Mucosa of descending colon (tissue), 3 donors: ENCODE measurements around the gene HS6ST3. TPM values are rescaled to one million over a fixed set of nuclear protein-coding genes. Genes with fewer than 3 reads are reported as not detected.

Source experiments
- ATAC-seq: fragments of 200-7000 bp; cut with Tn5 transposase; one replicate; pipeline ENCODE4 v1.9.1; 2020; ENCODE audit warnings: mild to moderate bottlenecking, moderate library complexity
- DNase-seq, 3 donors: peaks; one replicate each; pipeline ENCODE4 v3.0.0-alpha.2; 2020
- H3K36me3 ChIP-seq: fragments of 200-600 bp; one replicate; pipeline ENCODE4 v1.8.0; 2021; ENCODE audit warnings: low read depth, mild to moderate bottlenecking
- H3K4me1 ChIP-seq: fragments of 200-600 bp; one replicate; pipeline ENCODE4 v1.8.0; 2021; ENCODE audit warnings: low read depth, mild to moderate bottlenecking
- H3K4me3 ChIP-seq: fragments of 200-600 bp; one replicate; pipeline ENCODE4 v1.8.0; 2021; ENCODE audit warnings: mild to moderate bottlenecking
- H3K9me3 ChIP-seq: fragments of 200-600 bp; one replicate; pipeline ENCODE4 v1.8.0; 2021; ENCODE audit warnings: mild to moderate bottlenecking
- CTCF ChIP-seq: fragments of 200-600 bp; IDR thresholded peaks from one replicate; pipeline ENCODE4 v1.8.0; 2022; ENCODE audit warnings: antibody characterized with exemption, mild to moderate bottlenecking
- intact Hi-C, 2 donors: fragments of 100-400 bp; cut with DNase I in 1 of 2; cut with micrococcal nuclease in 1 of 2; formaldehyde crosslinking; loops; one replicate each; pipeline versions ENCODE4 v1.11.0 to v1.11.1; 2022; cut with DNase I, micrococcal nuclease
- total RNA-seq, 3 donors: library from RNA; stranded (reverse); fragmentation: NEBNext Ultra II Directional in 2 of 3; extraction: Animal tissue kit (Norgen Biotek cat#: 25700) in 2 of 3; gene quantifications; one replicate each; pipeline versions ENCODE4 v1.2.1 to v1.2.4, GENCODE V29; 2021 to 2023
- donor health status: DM: no; HTN: no; CAD: no; lungs with moderate emphysema.
- donor health status: DM: no; HTN: no; CAD: no.
- donor health status: DM: no; HTN: yes; CAD: no.

HS6ST3 gene
- total RNA-seq, 3 donors from 2014 or later: 0.14 to 0.89 TPM; not detected in 1

GRCh38 chr13:96551546-96551945 lies 461.6 kb downstream of the HS6ST3 start:
- no peaks in the 10 kb centered on the region for H3K36me3 ChIP-seq
- no peak for TF ChIP-seq CTCF
- ATAC-seq (no peak), DNase-seq (no peak)
- intact Hi-C loops: no loop called here
- no peak overlapping the region for H3K4me3 ChIP-seq
- H3K4me1 ChIP-seq: no peaks in the 10 kb centered on the region
- H3K9me3 ChIP-seq: no peaks in the 10 kb centered on the region

- H3K4me3 ChIP-seq: no peak overlapping the region
- ATAC-seq (no peak), DNase-seq (no peak)
- no peaks in the 10 kb centered on the region for H3K4me1 ChIP-seq
- no peaks in the 10 kb centered on the region for H3K36me3 ChIP-seq
- no peaks in the 10 kb centered on the region for H3K9me3 ChIP-seq
- intact Hi-C loops: no loop called here
- TF ChIP-seq CTCF: no peak
These were observed 462.7 kb downstream of the HS6ST3 start for GRCh38 chr13:96552559-96552958.

GRCh38 chr13:96553796-96554195 lies 463.9 kb downstream of the HS6ST3 start:
- H3K4me3 ChIP-seq: no peak overlapping the region
- no peaks in the 10 kb centered on the region for H3K36me3 ChIP-seq
- no peak for DNase-seq
- H3K4me1 ChIP-seq: no peaks in the 10 kb centered on the region
- H3K9me3 ChIP-seq: no peaks in the 10 kb centered on the region
- intact Hi-C loops: no loop called here
- no peak for TF ChIP-seq CTCF
- no peak for ATAC-seq

GRCh38 chr13:96573563-96573962 lies 483.7 kb downstream of the HS6ST3 start:
- no peak for ATAC-seq
- DNase-seq: no peak
- H3K9me3 ChIP-seq: no peaks in the 10 kb centered on the region
- intact Hi-C loops: no loop called here
- TF ChIP-seq CTCF: no peak
- no peaks in the 10 kb centered on the region for H3K4me1 ChIP-seq
- no peaks in the 10 kb centered on the region for H3K36me3 ChIP-seq
- H3K4me3 ChIP-seq: no peak overlapping the region

GRCh38 chr13:96575423-96576320 lies 485.8 kb downstream of the HS6ST3 start:
- DNase-seq: no peak
- no peak for TF ChIP-seq CTCF
- H3K9me3 ChIP-seq: no peaks in the 10 kb centered on the region
- H3K4me3 ChIP-seq: no peak overlapping the region
- intact Hi-C loops: no loop called here
- ATAC-seq: no peak
- no peaks in the 10 kb centered on the region for H3K36me3 ChIP-seq
- no peaks in the 10 kb centered on the region for H3K4me1 ChIP-seq
